AG09309 (cell line): Measurements from ENCODE around the gene ATXN7.

Source experiments
- DNase-seq: peaks from one replicate; pipeline ENCODE4 v3.0.0-alpha.2; 2010; ENCODE audit warnings: low read depth
- H3K4me3 ChIP-seq: 2 replicates; pipeline ENCODE4 v1.5.1; 2011; ENCODE audit warnings: mild to moderate bottlenecking, low read depth, low read length, moderate library complexity; ENCODE audit not compliant: control insufficient read depth
- CTCF ChIP-seq: IDR thresholded peaks from 2 replicates; pipeline ENCODE4 v1.5.1; 2011; ENCODE audit warnings: mild to moderate bottlenecking, low read depth, low read length, inconsistent platforms; ENCODE audit not compliant: insufficient read depth, control insufficient read depth; ENCODE audit errors: missing control alignments

The ATXN7 gene

DNA sequence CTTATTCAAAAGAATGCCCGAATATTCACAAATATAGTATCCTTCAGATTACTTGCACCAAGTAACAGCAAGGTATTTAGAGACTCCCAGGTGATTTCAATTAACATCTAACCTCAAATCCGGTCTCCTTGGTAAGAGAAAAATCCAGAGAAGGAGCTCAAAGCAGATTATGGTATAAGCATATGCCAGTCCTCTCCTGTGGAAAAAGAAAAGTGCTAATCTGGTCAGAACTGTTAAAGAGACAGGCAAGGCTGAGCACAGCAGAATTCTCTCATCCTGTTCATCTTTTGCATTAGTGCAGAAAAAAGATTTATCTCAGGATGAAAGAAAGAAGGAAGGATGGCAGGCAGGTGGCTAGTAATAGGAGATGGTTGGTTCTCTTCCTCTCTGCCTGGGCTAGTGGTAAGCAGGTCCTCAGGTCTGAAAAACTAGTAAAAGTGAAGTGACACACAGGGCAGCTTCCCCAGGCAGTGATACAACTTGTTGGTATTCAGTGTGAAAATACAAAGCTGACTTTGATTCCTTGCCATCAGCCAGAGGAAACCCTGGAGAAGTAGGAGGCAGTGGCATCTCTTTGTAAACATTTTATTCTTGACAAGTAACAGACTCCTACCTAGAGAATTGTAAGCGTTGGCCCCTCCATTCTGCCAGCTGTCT, 14.2 kb downstream of the ATXN7 start:
- no peak for DNase-seq
- TF ChIP-seq CTCF, result no peak
- no peak overlapping the region for H3K4me3 ChIP-seq

- no peak for TF ChIP-seq CTCF
- no peak overlapping the region for H3K4me3 ChIP-seq
- DNase-seq, result no peak
Observed at GRCh38 chr3:63878394-63879060, 14.9 kb downstream of the ATXN7 start.

DNA sequence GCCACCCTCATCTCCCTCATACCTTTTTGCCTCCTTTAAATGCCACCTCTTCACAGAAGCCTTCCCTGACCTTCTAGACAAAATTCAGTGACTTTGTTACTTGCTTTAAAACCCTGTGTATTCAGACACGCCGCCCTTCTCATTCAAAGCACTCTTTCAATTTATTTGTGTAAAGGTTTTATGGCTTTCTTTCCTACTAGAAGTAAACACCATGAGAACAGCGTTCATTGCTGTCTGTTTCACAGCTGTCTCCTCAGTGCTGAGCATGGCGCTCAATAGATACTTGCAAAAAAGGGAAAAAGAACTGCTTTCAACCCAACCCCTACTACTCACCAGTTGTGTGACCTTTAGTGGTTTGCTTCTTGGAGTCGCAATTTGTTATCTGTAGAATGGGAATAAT, 17.0 kb downstream of the ATXN7 start:
- TF ChIP-seq CTCF, result no peak
- DNase-seq, result no peak
- H3K4me3 ChIP-seq, result no peak overlapping the region

- no peak for DNase-seq
- H3K4me3 ChIP-seq, result no peak overlapping the region
- no peak for TF ChIP-seq CTCF
Observed at GRCh38 chr3:63886858-63887257, 23.2 kb downstream of the ATXN7 start.

DNA sequence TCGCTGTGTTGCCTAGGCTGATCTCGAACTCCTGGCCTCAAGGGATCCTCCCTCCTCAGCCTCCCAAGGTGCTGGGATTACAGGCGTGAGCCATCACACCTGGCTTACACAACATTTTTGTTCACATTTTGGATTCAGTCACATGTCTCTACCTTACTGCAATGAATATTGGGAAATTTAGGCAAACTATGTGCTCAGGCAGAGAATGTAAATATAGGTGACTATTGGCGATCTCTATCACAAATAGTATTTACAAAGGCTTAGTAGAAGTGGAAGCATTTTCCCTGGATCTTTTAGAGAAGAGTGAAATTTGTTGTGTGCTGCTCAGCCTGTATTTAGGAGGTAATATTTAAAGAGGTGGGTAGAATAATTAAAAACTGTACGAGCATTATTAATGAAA, 27.9 kb downstream of the ATXN7 start:
- TF ChIP-seq CTCF, result no peak
- no peak for DNase-seq

GRCh38 chr3:63892773-63893352, 29.2 kb downstream of the ATXN7 start:
- no peak for TF ChIP-seq CTCF
- DNase-seq, result no peak
- no peak overlapping the region for H3K4me3 ChIP-seq

More for the DNA sequence above, 27.9 kb downstream of the ATXN7 start:
- no peak overlapping the region for H3K4me3 ChIP-seq
